Measurements from ENCODE around the gene TBC1D22A.

The TBC1D22A gene

DNA sequence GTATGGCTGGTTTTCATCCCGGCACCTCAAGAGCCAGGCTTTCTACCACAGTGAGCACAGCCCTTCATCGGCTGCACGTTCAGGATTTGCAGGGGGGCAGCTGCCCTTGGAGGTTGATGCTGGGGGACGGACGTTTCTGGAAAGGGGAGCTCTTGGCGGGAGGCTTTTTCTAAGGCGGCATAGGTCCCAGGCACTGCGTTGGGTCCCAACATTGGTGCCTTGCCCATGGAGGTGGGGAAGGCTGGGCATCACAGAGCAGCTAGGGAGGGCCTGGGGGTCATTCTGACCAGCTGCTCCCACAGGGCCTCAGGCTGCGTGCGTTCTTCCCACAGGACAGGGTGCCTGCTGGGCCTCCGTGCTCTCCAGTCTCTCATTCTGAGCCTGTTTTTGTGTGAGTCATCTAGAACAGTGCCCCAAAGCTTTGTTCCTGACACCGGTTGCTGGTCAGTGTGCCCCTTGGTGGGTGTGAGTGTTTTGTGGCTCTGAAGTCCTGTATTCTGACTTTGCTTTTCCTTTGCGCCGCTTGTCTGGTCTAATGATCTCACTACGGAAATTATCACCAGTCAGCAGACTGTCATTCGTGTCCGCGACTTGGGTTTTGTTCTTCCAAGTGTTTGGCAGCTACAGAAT lies 275.9 kb downstream of the TBC1D22A start:
- no peak for DNase-seq (ENCODE audit: low read depth)
- no peak overlapping the region for H3K4me3 ChIP-seq (replicated peaks; ENCODE audit: low read depth, low read length)
- TF ChIP-seq, protein P1, sequence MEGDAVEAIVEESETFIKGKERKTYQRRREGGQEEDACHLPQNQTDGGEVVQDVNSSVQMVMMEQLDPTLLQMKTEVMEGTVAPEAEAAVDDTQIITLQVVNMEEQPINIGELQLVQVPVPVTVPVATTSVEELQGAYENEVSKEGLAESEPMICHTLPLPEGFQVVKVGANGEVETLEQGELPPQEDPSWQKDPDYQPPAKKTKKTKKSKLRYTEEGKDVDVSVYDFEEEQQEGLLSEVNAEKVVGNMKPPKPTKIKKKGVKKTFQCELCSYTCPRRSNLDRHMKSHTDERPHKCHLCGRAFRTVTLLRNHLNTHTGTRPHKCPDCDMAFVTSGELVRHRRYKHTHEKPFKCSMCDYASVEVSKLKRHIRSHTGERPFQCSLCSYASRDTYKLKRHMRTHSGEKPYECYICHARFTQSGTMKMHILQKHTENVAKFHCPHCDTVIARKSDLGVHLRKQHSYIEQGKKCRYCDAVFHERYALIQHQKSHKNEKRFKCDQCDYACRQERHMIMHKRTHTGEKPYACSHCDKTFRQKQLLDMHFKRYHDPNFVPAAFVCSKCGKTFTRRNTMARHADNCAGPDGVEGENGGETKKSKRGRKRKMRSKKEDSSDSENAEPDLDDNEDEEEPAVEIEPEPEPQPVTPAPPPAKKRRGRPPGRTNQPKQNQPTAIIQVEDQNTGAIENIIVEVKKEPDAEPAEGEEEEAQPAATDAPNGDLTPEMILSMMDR (IDR thresholded peaks at IDR 0.05; ENCODE audit: low read length, missing control alignments) = no peak

DNA sequence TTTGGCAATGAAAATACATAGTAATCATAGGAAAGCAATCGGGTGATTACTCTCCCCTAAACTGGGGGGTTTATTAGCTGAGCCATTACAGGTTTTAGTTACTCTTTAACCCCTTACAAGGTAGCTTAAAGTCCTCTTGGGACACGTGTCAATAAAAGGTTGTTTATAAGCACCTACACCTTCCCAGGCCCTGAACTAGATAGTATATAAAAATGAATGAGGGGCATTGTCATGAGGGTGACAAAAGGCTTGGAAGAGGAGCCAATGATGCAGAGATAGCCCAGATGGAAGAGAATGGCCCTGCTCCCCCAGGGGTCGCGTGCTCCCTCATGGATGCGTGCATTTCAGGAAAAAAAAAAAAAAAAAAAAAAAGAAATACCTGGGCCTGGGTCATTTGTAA lies 276.9 kb downstream of the TBC1D22A start:
- TF ChIP-seq, protein P1 (IDR thresholded peaks at IDR 0.05; ENCODE audit: low read length, missing control alignments) = no peak
- no peak overlapping the region for H3K4me3 ChIP-seq (replicated peaks; ENCODE audit: low read depth, low read length)
- no peak for DNase-seq (ENCODE audit: low read depth)

DNA sequence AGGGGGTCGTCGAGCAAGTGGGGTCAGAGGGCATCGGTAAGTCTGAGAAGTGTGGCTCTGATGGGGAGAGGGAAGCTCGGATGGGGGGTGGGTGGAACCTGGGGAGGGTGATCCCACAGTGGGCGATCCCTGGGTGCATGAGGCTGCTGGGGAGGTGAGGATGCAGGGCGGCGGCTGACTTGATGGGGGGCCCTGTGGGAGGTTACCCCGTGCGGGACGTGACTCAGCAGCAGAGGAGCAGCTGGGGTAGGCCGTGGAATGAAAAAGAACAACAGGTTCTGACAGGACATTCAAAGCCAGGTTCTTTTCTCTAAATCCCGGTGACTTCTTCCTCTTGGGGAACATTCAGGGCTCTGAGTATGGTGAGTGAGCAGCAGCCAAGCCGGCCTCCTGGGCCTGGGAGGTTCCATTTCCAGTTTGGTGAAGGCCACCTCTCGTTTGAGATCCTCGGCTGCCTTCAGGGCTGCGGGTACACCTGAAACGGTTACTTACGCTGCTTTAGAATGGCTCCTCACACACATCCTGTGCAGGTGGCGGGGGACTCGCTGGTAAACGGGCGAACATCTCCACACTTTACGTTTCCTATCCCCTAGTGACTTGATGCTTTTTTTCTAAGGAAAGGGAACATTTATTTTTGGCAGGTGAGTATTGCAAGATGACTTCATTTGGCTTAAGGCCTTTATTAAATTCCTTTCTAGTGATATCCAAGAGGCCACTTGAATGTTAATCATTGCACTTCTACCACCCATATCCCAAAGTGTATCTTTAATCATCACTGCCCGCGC lies 278.2 kb downstream of the TBC1D22A start:
- no peak for DNase-seq (ENCODE audit: low read depth)
- H3K4me3 ChIP-seq (replicated peaks; ENCODE audit: low read depth, low read length) = no peak overlapping the region
- TF ChIP-seq, protein P1 (IDR thresholded peaks at IDR 0.05; ENCODE audit: low read length, missing control alignments) = no peak

DNA sequence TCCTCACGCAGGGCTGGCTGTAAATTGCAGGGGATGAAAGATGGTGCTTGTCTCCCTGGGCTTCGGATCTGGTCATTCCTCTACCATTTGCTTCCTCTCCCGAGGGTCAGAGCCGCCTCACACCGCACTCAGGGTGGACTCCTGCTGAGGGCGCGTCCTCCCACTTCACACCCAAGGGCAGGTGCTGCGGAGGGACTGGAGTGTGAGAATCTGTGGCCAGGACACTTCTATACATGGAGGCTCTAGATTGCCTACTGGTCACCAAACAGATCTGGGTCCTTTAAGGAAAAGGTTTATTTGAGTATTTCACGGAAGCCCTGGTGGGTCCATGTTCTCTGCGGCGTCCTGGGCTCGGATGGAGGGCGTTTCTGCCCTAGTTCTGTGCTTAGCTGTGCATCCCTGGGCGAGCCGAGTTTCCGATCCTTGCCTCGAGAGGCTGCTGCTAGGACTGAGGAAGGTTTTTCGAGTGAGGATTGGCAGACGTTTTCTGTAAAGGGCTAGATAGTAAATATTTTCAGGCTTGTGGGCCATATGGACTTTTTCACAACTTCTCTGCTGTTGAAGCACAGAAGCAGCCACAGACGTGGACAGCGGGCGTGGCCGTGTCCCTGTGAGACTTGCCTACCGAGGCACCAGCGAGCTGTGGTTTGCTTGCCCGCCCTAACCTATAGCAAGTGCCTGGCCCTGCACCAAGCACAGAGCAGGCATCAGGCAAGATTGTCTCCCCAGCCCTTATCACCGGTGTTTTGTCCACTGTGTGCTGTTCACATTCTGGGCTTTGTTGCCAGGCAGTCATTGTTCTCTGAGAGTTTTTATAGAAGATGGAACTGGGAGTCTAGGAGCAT lies 279.0 kb downstream of the TBC1D22A start:
- no peak for DNase-seq (ENCODE audit: low read depth)
- TF ChIP-seq, protein P1 (IDR thresholded peaks at IDR 0.05; ENCODE audit: low read length, missing control alignments) = no peak

DNA sequence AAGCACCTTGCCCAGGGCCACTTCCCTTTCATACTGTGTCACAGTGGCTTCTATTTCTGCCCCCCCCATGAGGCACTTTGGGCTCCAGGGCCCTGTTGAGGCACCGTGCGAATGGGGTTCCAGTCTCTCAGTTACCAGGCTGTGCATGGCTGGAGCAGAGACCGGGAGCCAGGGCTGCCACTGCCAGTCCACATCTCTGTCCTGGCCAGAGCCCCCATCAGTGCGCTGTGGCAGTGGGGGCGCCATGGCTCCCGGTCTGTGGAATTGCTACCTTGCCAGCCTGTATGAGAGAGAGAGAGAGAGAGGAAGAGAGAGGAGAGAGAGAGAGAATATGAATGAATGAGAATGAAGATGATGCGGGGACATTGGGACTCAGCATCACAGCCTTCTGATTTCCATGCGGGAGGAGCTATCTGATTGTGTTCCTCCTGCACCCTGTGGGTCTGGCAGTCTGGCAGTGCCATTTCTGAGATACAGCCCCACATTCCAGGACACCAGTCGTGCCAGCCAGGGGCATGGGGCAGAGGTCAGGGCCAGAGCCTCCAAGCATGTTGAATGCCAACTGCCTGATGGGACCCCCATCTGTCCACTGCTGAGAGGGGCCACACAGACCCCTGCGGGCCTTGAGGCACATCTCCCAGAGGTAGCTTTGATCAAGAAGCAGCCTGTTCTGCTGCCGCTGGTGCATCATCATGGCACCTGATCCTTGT lies 279.8 kb downstream of the TBC1D22A start:
- TF ChIP-seq, protein P1 (IDR thresholded peaks at IDR 0.05; ENCODE audit: low read length, missing control alignments) = no peak
- no peak overlapping the region for H3K4me3 ChIP-seq (replicated peaks; ENCODE audit: low read depth, low read length)
- DNase-seq (ENCODE audit: low read depth) = no peak

More for the DNA sequence above, 279.0 kb downstream of the TBC1D22A start:
- H3K4me3 ChIP-seq (replicated peaks; ENCODE audit: low read depth, low read length) = no peak overlapping the region

DNA sequence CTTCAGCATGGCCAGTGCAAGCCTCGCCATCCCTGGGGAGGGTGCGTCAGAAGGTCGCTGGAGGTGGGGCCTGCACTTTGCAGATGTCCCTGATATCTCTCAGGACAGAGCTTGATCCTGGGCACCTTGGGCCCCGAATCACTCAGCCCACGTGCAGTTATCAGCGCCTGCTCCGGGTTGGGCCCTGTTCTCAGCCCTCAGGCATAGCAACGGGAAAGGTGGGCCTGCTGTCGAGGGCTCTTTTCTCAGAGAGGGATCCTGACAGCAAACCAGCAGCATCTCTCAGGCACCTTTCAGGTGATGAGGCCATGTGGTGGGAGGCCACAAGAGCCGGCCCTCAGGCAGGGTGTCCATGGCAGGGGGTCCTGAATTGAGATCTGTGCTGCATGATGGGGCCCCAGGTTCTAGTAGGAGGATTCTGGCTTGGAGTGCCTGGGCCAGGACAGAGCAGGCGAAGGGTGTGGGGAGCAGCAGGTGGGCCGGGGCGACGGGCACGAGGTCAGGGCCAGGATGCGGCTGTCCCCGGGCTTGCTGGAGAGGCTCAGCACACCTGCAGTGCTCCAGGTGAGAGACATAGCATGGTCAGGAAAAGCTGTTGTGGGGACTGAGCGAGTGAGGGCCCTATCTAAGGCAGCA lies 280.5 kb downstream of the TBC1D22A start:
- DNase-seq (ENCODE audit: low read depth) = no peak
- no peak overlapping the region for H3K4me3 ChIP-seq (replicated peaks; ENCODE audit: low read depth, low read length)
- TF ChIP-seq, protein P1 (IDR thresholded peaks at IDR 0.05; ENCODE audit: low read length, missing control alignments) = no peak
